Aorta (tissue), 5 donors: ENCODE data around the gene MAGIX. TPM values are rescaled to one million over a fixed set of nuclear protein-coding genes. Genes with fewer than 3 reads are reported as not detected.

ENCODE experiments used
- ATAC-seq: fragments of 200-7000 bp; cut with Tn5 transposase; one replicate; pipeline ENCODE4 v1.9.1; 2022; ENCODE audit warnings: moderate library complexity; ENCODE audit not compliant: low FRiP score
- DNase-seq, 2 donors: peaks; one replicate each; pipeline ENCODE4 v3.0.0-alpha.2; 2020
- H3K27ac ChIP-seq, 2 donors: one replicate each; pipeline ENCODE4 v1.5.1; 2013; ENCODE audit warnings: low read length in 2 of 2, mild to moderate bottlenecking in 2 of 2, moderate library complexity in 2 of 2, control low read depth in 1 of 2, inconsistent platforms in 1 of 2, low read depth in 1 of 2
- H3K27me3 ChIP-seq, 2 donors: one replicate each; pipeline ENCODE4 v1.6.1; 2013; ENCODE audit warnings: control low read depth in 1 of 2, low read length in 1 of 2, mild to moderate bottlenecking in 1 of 2, moderate library complexity in 1 of 2; ENCODE audit not compliant: insufficient read depth in 2 of 2, control insufficient read depth in 1 of 2
- H3K36me3 ChIP-seq, 2 donors: one replicate each; pipeline ENCODE4 v1.6.1; 2013; ENCODE audit warnings: control low read depth in 1 of 2, low read length in 1 of 2, mild to moderate bottlenecking in 1 of 2; ENCODE audit not compliant: insufficient read depth in 2 of 2, control insufficient read depth in 1 of 2
- H3K4me1 ChIP-seq, 2 donors: one replicate each; pipeline ENCODE4 v1.6.1; 2013; ENCODE audit warnings: low read length in 2 of 2, control low read depth in 1 of 2, mild to moderate bottlenecking in 1 of 2, moderate library complexity in 1 of 2; ENCODE audit not compliant: insufficient read depth in 2 of 2, control insufficient read depth in 1 of 2
- H3K4me3 ChIP-seq, 2 donors: one replicate each; pipeline ENCODE4 v1.5.1; 2013; ENCODE audit warnings: low read length in 2 of 2, control low read depth in 1 of 2, mild to moderate bottlenecking in 1 of 2
- H3K9me3 ChIP-seq: one replicate; pipeline ENCODE4 v1.6.1; 2013; ENCODE audit warnings: mild to moderate bottlenecking, low read length; ENCODE audit not compliant: control insufficient read depth
- WGBS, 2 donors: extraction: QIAGEN DNeasy Blood & Tissue Kit; methylation state at CpG; one replicate each; pipeline ENCODE4 v1.1.7; 2013; 5-methylcytosine and 5-hydroxymethylcytosine counted together
- intact Hi-C, 2 donors: fragments of 100-400 bp; cut with DNase I; formaldehyde crosslinking; loops; one replicate each; pipeline versions ENCODE4 v1.14.2 to v1.15.0; 2022
- polyA plus RNA-seq, 2 donors: library from polyadenylated mRNA; stranded (reverse); fragments of 200-250 nt; gene quantifications; one replicate each; pipeline ENCODE4 v1.2.3, GENCODE V29; 2013
- total RNA-seq, 2 donors: library from RNA; stranded (reverse); fragmentation: NEBNext Ultra II Directional; extraction: Animal tissue kit (Norgen Biotek cat#: 25700); gene quantifications; one replicate each; pipeline ENCODE4 v1.2.1, GENCODE V29; 2021
- donor health status: healthy with polysubstance abuse.
- donor health status: Bipolar disorder and iron deficiency.
- donor health status: DM: no; HTN: no; CAD: no.
- donor health status: DM: no; HTN: no; CAD: no.
- donor health status: DM: yes; HTN: yes; CAD: no.

The MAGIX gene
- total and polyA plus RNA-seq, 4 donors, result 1.9 to 4.9 (median 2.7) TPM

- WGBS, 2 donors, result 1 to 48% methylated on average over 34 of the region's 34 CpGs
- Histone ChIP-seq H3K27me3 (no peaks in the 10 kb centered on the region), H3K9me3 (no peaks in the 10 kb centered on the region), H3K27ac (peak overlapping the region in 1 of 2 donors; percentile 80), H3K4me3 (peak overlapping the region; percentile 37 to 72), H3K4me1 (no peaks in the 10 kb centered on the region), H3K36me3 (no peaks in the 10 kb centered on the region)
- intact Hi-C loops, result loop anchor here in 1 of 2 donors (5.0 kb wide), 1 partner anchor 81 kb away; no protein-coding TSS in a partner anchor
- DNase-seq (no peak), ATAC-seq (no peak)
These were observed 29.0 kb downstream of the MAGIX start for GRCh38 chrX:49191574-49192011.

- WGBS, 2 donors, result 64 to 66% methylated on average over 10 of the region's 10 CpGs
These were observed 30.3 kb downstream of the MAGIX start for GRCh38 chrX:49192722-49193328.

GRCh38 chrX:49193542-49193964, 31.0 kb downstream of the MAGIX start:
- intact Hi-C loops, result loop anchor here in 1 of 2 donors (5.0 kb wide), 1 partner anchor 79 kb away; no protein-coding TSS in a partner anchor
- Histone ChIP-seq H3K4me3 (no peak overlapping the region), H3K27ac (no peak overlapping the region), H3K4me1 (no peaks in the 10 kb centered on the region), H3K36me3 (no peaks in the 10 kb centered on the region), H3K9me3 (no peaks in the 10 kb centered on the region), H3K27me3 (no peaks in the 10 kb centered on the region)
- DNase-seq, result no peak
- 63 to 78% methylated on average over 2 of the region's 2 CpGs for WGBS, 2 donors
- ATAC-seq, result no peak

More at GRCh38 chrX:49192722-49193328, 30.3 kb downstream of the MAGIX start:
- H3K36me3 ChIP-seq, result no peaks in the 10 kb centered on the region
- no peak overlapping the region for H3K4me3 ChIP-seq
- H3K27me3 ChIP-seq, result no peaks in the 10 kb centered on the region
- H3K27ac ChIP-seq, result no peak overlapping the region
- intact Hi-C loops, result loop anchor here in 1 of 2 donors (5.0 kb wide), 1 partner anchor 79 kb away; no protein-coding TSS in a partner anchor
- H3K9me3 ChIP-seq, result no peaks in the 10 kb centered on the region
- ATAC-seq (no peak), DNase-seq (no peak)
- H3K4me1 ChIP-seq, result no peaks in the 10 kb centered on the region

- Histone ChIP-seq H3K4me3 (no peak overlapping the region), H3K27ac (no peak overlapping the region), H3K27me3 (no peaks in the 10 kb centered on the region), H3K9me3 (no peaks in the 10 kb centered on the region), H3K36me3 (no peaks in the 10 kb centered on the region), H3K4me1 (no peaks in the 10 kb centered on the region)
- intact Hi-C loops, result no loop called here
- ATAC-seq (no peak), DNase-seq (peak in 1 of 2 donors; percentile 68)
- WGBS, 2 donors, result 73 to 79% methylated on average over 13 of the region's 13 CpGs
These were observed 35.1 kb downstream of the MAGIX start for GRCh38 chrX:49197543-49198087.

- WGBS, 2 donors, result 19 to 46% methylated on average over 12 of the region's 12 CpGs
- no peaks in the 10 kb centered on the region for H3K9me3 ChIP-seq
- intact Hi-C loops, result no loop called here
- no peak overlapping the region for H3K27ac ChIP-seq
- no peaks in the 10 kb centered on the region for H3K4me1 ChIP-seq
- H3K27me3 ChIP-seq, result no peaks in the 10 kb centered on the region
- DNase-seq, result no peak
- H3K4me3 ChIP-seq, result no peak overlapping the region
- no peaks in the 10 kb centered on the region for H3K36me3 ChIP-seq
- ATAC-seq, result no peak
These were observed 36.2 kb downstream of the MAGIX start for GRCh38 chrX:49198540-49199314.

GRCh38 chrX:49199315-49199595, 36.7 kb downstream of the MAGIX start:
- ATAC-seq, result no peak
- H3K36me3 ChIP-seq, result no peaks in the 10 kb centered on the region

GRCh38 chrX:49199906-49200771, 37.6 kb downstream of the MAGIX start, which contains the start of gene SYP:
Gene SYP, minus strand, starts transcription at chrX:49200193. Its CDS starts 7 bp downstream, at chrX:49200186.
- Histone ChIP-seq H3K36me3 (no peaks in the 10 kb centered on the region), H3K4me3 (no peak within 1 kb of the TSS), H3K4me1 (no peaks in the 10 kb centered on the region), H3K27ac (no peak within 1 kb of the TSS), H3K27me3 (no peaks in the 10 kb centered on the region), H3K9me3 (no peaks in the 10 kb centered on the region)
- DNase-seq (peak; percentile 91 to 96), ATAC-seq (peak; percentile 92)
- WGBS, 2 donors, result 1 to 34% methylated on average over 58 to 61 of the region's 61 CpGs
- intact Hi-C loops, result loop anchor here in 1 of 2 donors (5.0 kb wide), 1 partner anchor 37 kb away; the partner anchor contains the start of gene CCDC22

More at GRCh38 chrX:49199315-49199595, 36.7 kb downstream of the MAGIX start:
- Histone ChIP-seq H3K4me3 (no peak overlapping the region), H3K9me3 (no peaks in the 10 kb centered on the region), H3K27ac (no peak overlapping the region), H3K4me1 (no peaks in the 10 kb centered on the region), H3K27me3 (no peaks in the 10 kb centered on the region)
- intact Hi-C loops, result no loop called here
- DNase-seq, result no peak
- WGBS, 2 donors, result 22 to 47% methylated on average over 11 of the region's 11 CpGs

- H3K36me3 ChIP-seq, result no peaks in the 10 kb centered on the region
- H3K27me3 ChIP-seq, result no peaks in the 10 kb centered on the region
- intact Hi-C loops, result loop anchor here in 1 of 2 donors (5.0 kb wide), 1 partner anchor 35 kb away; the partner anchor contains the start of gene CCDC22
- no peak overlapping the region for H3K27ac ChIP-seq
- DNase-seq (no peak), ATAC-seq (no peak)
- H3K4me3 ChIP-seq, result no peak overlapping the region
- no peaks in the 10 kb centered on the region for H3K9me3 ChIP-seq
- no peaks in the 10 kb centered on the region for H3K4me1 ChIP-seq
- 80 to 93% methylated on average over 2 of the region's 2 CpGs for WGBS, 2 donors
These were observed 39.5 kb downstream of the MAGIX start for GRCh38 chrX:49202022-49202421.
